ENCODE data around the gene TRIM66.

TRIM66 gene

GRCh38 chr11:8702598-8702915, 20.1 kb upstream of the TRIM66 start:
- Histone ChIP-seq H4K20me1 (ENCODE audit: insufficient read depth, low read length) (peaks cover 10% of the 10 kb centered on the region; the same call in 1 of the 2 replicates), H3K9ac (ENCODE audit: low read depth, low read length) (no peak overlapping the region), H3K4me2 (ENCODE audit: insufficient read depth, low read length) (no peak overlapping the region)

GRCh38 chr11:8701891-8702597, 19.6 kb upstream of the TRIM66 start:
- Histone ChIP-seq H3K9ac (ENCODE audit: low read depth, low read length) (no peak overlapping the region), H3K36me3 (ENCODE audit: insufficient read depth, low read length) (no peaks in the 10 kb centered on the region), H3K4me3 (ENCODE audit: low read depth in 1 of 2, low read length in 2 of 2) (no peak overlapping the region), H3K9me3 (ENCODE audit: insufficient read depth, low read length, severe bottlenecking) (no peaks in the 10 kb centered on the region), H3K27me3 (ENCODE audit: insufficient read depth, low read length, poor library complexity) (no peaks in the 10 kb centered on the region), H4K20me1 (ENCODE audit: insufficient read depth, low read length) (peaks cover 10% of the 10 kb centered on the region; the same call in 1 of the 2 replicates), H3K4me2 (ENCODE audit: insufficient read depth, low read length) (no peak overlapping the region), H3K27ac (ENCODE audit: low read length) (no peak overlapping the region), H3K4me1 (ENCODE audit: insufficient read depth, low read length) (no peaks in the 10 kb centered on the region), H2AFZ (ENCODE audit: low read depth, low read length) (no peak overlapping the region), H3K79me2 (ENCODE audit: insufficient read depth, low read length) (no peaks in the 10 kb centered on the region)
- ATAC-seq (ENCODE audit: insufficient read depth, low read depth) (no peak), DNase-seq (no peak)
- TF ChIP-seq EZH2 (IDR thresholded peaks at IDR 0.05; ENCODE audit: borderline replicate concordance, low read depth, low read length, severe bottlenecking), result no peak
- no peak for TF ChIP-seq CTCF (IDR thresholded peaks at IDR 0.05; ENCODE audit: borderline replicate concordance, extremely low read depth, low read length, poor library complexity, severe bottlenecking)

More at GRCh38 chr11:8702598-8702915, 20.1 kb upstream of the TRIM66 start:
- TF ChIP-seq EZH2 (IDR thresholded peaks at IDR 0.05; ENCODE audit: borderline replicate concordance, low read depth, low read length, severe bottlenecking), result no peak
- TF ChIP-seq CTCF (IDR thresholded peaks at IDR 0.05; ENCODE audit: borderline replicate concordance, extremely low read depth, low read length, poor library complexity, severe bottlenecking), result no peak
- no peaks in the 10 kb centered on the region for H3K4me1 ChIP-seq (ENCODE audit: insufficient read depth, low read length)
- no peak overlapping the region for H2AFZ ChIP-seq (ENCODE audit: low read depth, low read length)
- no peak overlapping the region for H3K27ac ChIP-seq (ENCODE audit: low read length)
- H3K79me2 ChIP-seq (ENCODE audit: insufficient read depth, low read length), result no peaks in the 10 kb centered on the region
- no peaks in the 10 kb centered on the region for H3K27me3 ChIP-seq (ENCODE audit: insufficient read depth, low read length, poor library complexity)
- H3K4me3 ChIP-seq (ENCODE audit: low read depth in 1 of 2, low read length in 2 of 2), result no peak overlapping the region
- H3K36me3 ChIP-seq (ENCODE audit: insufficient read depth, low read length), result no peaks in the 10 kb centered on the region
- no peaks in the 10 kb centered on the region for H3K9me3 ChIP-seq (ENCODE audit: insufficient read depth, low read length, severe bottlenecking)
- no peak for DNase-seq
- ATAC-seq (ENCODE audit: insufficient read depth, low read depth), result no peak

GRCh38 chr11:8699903-8700302, 17.4 kb upstream of the TRIM66 start:
- no peak for DNase-seq
- H3K4me3 ChIP-seq (ENCODE audit: low read depth in 1 of 2, low read length in 2 of 2), result no peak overlapping the region
- H2AFZ ChIP-seq (ENCODE audit: low read depth, low read length), result no peak overlapping the region
- no peak overlapping the region for H3K9ac ChIP-seq (ENCODE audit: low read depth, low read length)
- H4K20me1 ChIP-seq (ENCODE audit: insufficient read depth, low read length), result peaks cover 10% of the 10 kb centered on the region; the same call in 1 of the 2 replicates
- H3K27me3 ChIP-seq (ENCODE audit: insufficient read depth, low read length, poor library complexity), result no peaks in the 10 kb centered on the region
- no peaks in the 10 kb centered on the region for H3K79me2 ChIP-seq (ENCODE audit: insufficient read depth, low read length)
- H3K27ac ChIP-seq (ENCODE audit: low read length), result no peak overlapping the region
- no peaks in the 10 kb centered on the region for H3K4me1 ChIP-seq (ENCODE audit: insufficient read depth, low read length)
- ATAC-seq (ENCODE audit: insufficient read depth, low read depth), result no peak; the same call in 2 of the 3 replicates
- no peak overlapping the region for H3K4me2 ChIP-seq (ENCODE audit: insufficient read depth, low read length)
- no peak for TF ChIP-seq CTCF (IDR thresholded peaks at IDR 0.05; ENCODE audit: borderline replicate concordance, extremely low read depth, low read length, poor library complexity, severe bottlenecking)
- no peak for TF ChIP-seq EZH2 (IDR thresholded peaks at IDR 0.05; ENCODE audit: borderline replicate concordance, low read depth, low read length, severe bottlenecking)
- no peaks in the 10 kb centered on the region for H3K36me3 ChIP-seq (ENCODE audit: insufficient read depth, low read length)
- H3K9me3 ChIP-seq (ENCODE audit: insufficient read depth, low read length, severe bottlenecking), result no peaks in the 10 kb centered on the region
